ENCODE data around the gene SLC12A7. TPM values are rescaled to one million over a fixed set of nuclear protein-coding genes. Genes with fewer than 3 reads are reported as not detected.

Gene SLC12A7
- total RNA-seq, 4 donors from 2014 or later = 18.8 to 28.7 (median 24.5) TPM

DNA sequence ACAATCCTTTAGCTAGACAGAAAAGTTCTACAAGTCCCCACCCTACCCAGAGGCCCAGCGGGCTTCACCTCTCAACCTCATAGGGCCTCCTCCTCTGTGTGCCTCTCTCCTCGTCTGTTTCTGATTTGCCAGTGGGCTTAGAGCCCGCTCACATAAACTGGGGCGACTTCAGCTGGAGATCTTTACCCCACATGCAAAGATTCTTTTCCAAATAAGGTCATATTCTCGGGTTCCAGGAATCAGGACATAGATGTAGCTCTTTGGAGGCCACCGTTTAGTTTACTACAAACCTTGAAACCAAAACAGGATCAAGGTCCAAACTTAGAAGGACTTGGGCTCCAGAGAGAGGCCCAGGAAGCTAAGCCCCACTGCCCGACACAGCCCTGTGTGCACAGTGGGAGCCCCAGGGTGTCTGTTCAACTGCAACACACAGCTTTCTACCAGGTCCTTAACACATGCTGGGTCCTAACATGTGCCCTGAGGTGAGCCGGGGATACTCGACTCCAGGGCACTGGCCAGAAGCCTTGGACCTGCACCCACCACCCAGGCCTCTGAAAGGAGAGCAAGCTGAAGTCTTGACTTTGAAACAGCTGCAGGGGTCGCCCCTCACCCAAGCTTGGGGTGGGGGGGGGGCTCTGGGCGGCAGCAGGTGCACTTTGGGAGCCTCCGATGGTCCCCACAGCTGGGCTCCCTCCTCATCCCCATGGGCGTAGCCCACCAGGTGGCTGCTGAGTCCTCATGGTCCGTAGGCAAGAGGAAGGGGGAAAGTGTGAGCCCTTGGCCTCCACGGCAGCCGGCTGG, 26.8 kb upstream of the SLC12A7 start:
- 90 to 91% methylated on average over 2 to 5 of the region's 16 CpGs for WGBS, 2 donors (ENCODE audit: low coverage in 1 of 2)
- Histone ChIP-seq H3K4me3 (no peak overlapping the region), H3K4me1 (peaks cover 0 to 11% (median 3%) of the 10 kb centered on the region in 3 donors), H3K27ac (no peak overlapping the region), H3K27me3 (peaks cover 19% of the 10 kb centered on the region), H3K36me3 (no peaks in the 10 kb centered on the region), H3K9me3 (no peaks in the 10 kb centered on the region)
- no peak for TF ChIP-seq POLR2A (IDR thresholded peaks at IDR 0.05)
- no peak for TF ChIP-seq POLR2AphosphoS5 (IDR thresholded peaks at IDR 0.05)
- no peak for TF ChIP-seq EP300 (IDR thresholded peaks at IDR 0.05)
- no peak for ATAC-seq

DNA sequence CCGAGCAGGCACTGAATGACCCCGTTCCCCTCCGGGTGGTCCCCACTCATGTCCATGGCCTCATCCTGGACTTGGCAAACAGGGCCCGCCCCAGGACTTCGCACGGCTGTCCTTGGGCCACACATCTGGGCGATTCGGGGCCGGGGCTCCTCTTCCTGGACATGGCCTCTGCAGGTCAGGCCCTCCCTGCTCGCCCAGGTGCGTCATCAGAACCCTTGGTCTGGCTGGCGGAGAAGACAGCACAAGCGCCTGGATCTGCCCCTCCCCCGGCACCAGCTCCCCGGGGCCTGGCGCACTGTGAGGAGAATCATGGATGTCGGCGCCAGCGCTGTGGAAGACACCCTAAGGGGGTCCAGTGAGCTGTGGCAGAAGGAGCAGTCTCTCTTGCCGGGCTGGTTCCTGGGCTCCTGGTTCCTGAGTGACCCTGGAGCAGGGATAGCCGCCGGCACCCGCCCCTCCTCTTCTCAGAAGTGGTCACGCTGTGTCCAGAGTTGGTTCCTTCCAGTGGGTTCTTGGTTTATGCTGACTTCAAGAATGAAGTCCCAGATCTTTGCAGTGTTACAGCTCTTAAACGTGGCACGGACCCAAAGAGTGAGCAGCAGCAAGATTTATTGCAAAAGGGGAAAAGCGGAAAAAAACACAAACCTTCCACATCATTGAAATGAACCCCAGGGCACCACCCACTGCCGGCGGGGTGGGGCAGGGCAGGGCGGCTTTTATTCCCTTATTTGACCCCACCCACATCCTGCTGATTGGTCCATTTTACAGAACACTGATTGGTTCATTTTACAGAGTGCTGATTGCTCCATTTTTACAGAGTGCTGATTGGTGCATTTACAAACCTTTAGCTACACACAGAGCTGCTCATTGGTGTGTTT, 25.9 kb upstream of the SLC12A7 start:
- Histone ChIP-seq H3K36me3 (no peaks in the 10 kb centered on the region), H3K9me3 (no peaks in the 10 kb centered on the region), H3K27me3 (peaks cover 19% of the 10 kb centered on the region), H3K27ac (no peak overlapping the region), H3K4me1 (peaks cover 0 to 19% (median 3%) of the 10 kb centered on the region in 3 donors), H3K4me3 (no peak overlapping the region)
- TF ChIP-seq POLR2AphosphoS5 (IDR thresholded peaks at IDR 0.05) (no peak), POLR2A (IDR thresholded peaks at IDR 0.05) (no peak), EP300 (IDR thresholded peaks at IDR 0.05) (no peak)
- TF ChIP-seq, protein P1, sequence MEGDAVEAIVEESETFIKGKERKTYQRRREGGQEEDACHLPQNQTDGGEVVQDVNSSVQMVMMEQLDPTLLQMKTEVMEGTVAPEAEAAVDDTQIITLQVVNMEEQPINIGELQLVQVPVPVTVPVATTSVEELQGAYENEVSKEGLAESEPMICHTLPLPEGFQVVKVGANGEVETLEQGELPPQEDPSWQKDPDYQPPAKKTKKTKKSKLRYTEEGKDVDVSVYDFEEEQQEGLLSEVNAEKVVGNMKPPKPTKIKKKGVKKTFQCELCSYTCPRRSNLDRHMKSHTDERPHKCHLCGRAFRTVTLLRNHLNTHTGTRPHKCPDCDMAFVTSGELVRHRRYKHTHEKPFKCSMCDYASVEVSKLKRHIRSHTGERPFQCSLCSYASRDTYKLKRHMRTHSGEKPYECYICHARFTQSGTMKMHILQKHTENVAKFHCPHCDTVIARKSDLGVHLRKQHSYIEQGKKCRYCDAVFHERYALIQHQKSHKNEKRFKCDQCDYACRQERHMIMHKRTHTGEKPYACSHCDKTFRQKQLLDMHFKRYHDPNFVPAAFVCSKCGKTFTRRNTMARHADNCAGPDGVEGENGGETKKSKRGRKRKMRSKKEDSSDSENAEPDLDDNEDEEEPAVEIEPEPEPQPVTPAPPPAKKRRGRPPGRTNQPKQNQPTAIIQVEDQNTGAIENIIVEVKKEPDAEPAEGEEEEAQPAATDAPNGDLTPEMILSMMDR (IDR thresholded peaks at IDR 0.05) = no peak
- WGBS, 2 donors (ENCODE audit: low coverage in 1 of 2) = 90 to 95% methylated on average over 4 of the region's 30 CpGs
- ATAC-seq = peak; percentile 42

DNA sequence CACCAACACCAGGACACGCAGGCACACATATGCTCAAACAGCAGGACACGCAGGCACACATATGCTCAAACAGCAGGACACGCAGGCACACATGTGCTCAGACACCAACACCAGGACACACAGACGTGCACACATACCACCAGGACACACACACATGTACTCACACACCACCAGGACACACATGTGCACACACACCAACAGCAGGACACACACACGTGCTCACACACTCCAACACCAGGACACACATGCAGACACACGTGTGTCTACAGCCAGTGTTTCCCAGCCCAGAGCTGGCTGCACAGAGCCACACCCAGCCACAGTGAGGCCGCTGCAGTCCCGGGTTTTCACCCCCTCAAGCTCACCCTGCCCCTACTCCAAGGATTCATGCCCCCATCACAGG, 25.0 kb upstream of the SLC12A7 start:
- ATAC-seq = no peak
- no peak overlapping the region for H3K27ac ChIP-seq
- no peaks in the 10 kb centered on the region for H3K9me3 ChIP-seq
- H3K27me3 ChIP-seq = peaks cover 16% of the 10 kb centered on the region
- no peaks in the 10 kb centered on the region for H3K36me3 ChIP-seq
- TF ChIP-seq EP300 (IDR thresholded peaks at IDR 0.05) (no peak), POLR2A (IDR thresholded peaks at IDR 0.05) (no peak), POLR2AphosphoS5 (IDR thresholded peaks at IDR 0.05) (no peak)
- TF ChIP-seq, protein P1 (IDR thresholded peaks at IDR 0.05) = no peak
- peaks cover 0 to 29% (median 3%) of the 10 kb centered on the region in 3 donors for H3K4me1 ChIP-seq
- 100% methylated on average over 1 of the region's 8 CpGs; no CpG with 5 or more reads in 1 of the 2 donors for WGBS, 2 donors (ENCODE audit: low coverage in 1 of 2)
- no peak overlapping the region for H3K4me3 ChIP-seq

DNA sequence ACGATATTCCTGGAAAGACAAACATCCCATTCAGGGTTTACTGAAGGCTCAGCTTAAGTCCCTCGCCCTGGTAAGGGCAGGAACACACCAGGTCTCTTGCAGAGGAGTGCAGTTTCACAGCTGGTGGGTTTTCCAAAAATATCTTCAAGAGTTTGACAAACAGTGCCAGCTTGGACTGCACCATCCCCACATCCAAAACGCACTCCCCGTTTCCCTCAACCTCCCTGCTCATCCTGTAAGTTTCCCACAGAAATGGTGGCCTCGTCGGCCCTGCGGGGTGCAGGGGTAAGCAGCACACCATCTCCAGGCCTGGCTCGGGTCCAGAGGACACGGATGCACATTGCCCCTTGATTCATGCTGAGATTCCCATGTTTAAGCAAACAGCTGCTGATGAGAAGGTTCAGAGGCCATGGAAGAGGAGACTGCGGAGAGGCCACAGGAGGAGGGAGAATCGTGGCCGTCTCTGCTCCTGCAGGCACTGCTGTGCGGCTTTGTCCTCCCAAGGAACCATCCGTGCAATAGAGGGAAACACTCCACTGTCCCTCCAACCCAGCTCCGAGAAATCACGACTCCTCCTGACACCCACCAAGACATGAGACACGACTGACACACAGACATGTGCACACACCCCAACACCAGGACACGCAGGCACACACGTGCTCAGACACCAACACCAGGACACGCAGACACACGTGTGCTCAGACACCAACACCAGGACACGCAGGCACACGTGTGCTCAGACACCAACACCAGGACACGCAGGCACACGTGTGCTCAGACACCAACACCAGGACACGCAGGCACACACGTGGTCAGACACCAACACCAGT, 24.0 kb upstream of the SLC12A7 start:
- Histone ChIP-seq H3K9me3 (no peaks in the 10 kb centered on the region), H3K4me1 (peaks cover 0 to 31% (median 3%) of the 10 kb centered on the region in 3 donors), H3K4me3 (no peak overlapping the region), H3K27me3 (peaks cover 8% of the 10 kb centered on the region), H3K27ac (no peak overlapping the region), H3K36me3 (no peaks in the 10 kb centered on the region)
- WGBS, 2 donors (ENCODE audit: low coverage in 1 of 2) = 80 to 97% methylated on average over 6 to 10 of the region's 27 CpGs
- no peak for ATAC-seq
- TF ChIP-seq POLR2A (IDR thresholded peaks at IDR 0.05) (no peak), POLR2AphosphoS5 (IDR thresholded peaks at IDR 0.05) (no peak), EP300 (IDR thresholded peaks at IDR 0.05) (no peak)
- TF ChIP-seq, protein P1 (IDR thresholded peaks at IDR 0.05) = no peak
